Left lobe of liver (tissue), 2 donors: ENCODE data around the gene MYLK4. TPM values are rescaled to one million over a fixed set of nuclear protein-coding genes. Genes with fewer than 3 reads are reported as not detected.

Experiments used
- ATAC-seq: fragments of 200-7000 bp; cut with Tn5 transposase; one replicate; pipeline ENCODE4 v1.9.1; 2020; ENCODE audit warnings: mild to moderate bottlenecking, moderate library complexity
- DNase-seq: peaks from one replicate; pipeline ENCODE4 v3.0.0-alpha.2; 2020; ENCODE audit warnings: low spot score
- total RNA-seq: library from RNA; stranded (reverse); gene quantifications from one replicate; pipeline ENCODE4 v1.2.1, GENCODE V29; 2021
- donor health status: DM: no; HTN: no; CAD: no; lungs with moderate emphysema.
- donor health status: DM: no; HTN: yes; CAD: no.

Gene MYLK4
- total RNA-seq, 1 donor from 2014 or later: 0.25 TPM

DNA sequence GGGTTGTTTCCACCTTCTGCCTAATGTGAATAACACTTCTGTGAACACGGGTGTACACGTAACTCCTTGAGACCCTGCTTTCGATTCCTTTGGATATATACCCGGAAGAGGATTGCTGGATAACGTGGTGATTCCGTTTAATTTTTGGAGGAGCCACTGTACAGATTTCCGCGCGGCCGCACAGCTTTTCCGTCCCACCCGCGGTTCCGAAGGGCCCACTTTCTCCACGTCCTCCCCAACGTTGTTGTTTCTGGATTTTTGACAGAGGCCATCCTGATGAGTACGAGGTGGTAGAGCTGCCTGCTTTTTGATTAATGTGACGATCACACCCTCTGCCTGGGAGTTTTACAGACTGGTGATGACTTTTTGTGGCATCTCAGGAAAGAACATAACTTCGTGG lies 114.0 kb downstream of the MYLK4 start:
- no peak for DNase-seq
- ATAC-seq: no peak

DNA sequence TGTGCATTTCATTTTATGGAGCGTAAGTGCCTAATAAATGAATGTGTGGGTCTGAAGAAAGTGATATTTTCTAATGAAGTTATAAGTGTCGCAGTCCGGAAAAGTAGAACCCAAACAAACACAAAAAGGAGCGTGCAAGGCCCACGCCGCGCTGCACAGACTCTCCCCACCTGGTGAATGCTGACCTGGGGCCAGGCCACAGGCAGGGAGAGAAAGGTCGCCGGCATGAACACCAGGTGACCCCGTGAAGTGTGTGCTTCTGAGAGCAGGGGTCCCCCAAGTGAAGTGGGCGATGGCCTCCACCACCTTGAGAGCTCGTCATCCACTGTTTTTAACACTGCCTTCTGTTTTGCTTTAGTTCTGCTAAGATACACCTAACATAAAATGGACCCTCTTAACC lies 114.8 kb downstream of the MYLK4 start:
- no peak for DNase-seq
- no peak for ATAC-seq

- ATAC-seq (peak; percentile 99), DNase-seq (peak; percentile 83)
Observed at GRCh38 chr6:2634139-2634964, 116.4 kb downstream of the MYLK4 start.

DNA sequence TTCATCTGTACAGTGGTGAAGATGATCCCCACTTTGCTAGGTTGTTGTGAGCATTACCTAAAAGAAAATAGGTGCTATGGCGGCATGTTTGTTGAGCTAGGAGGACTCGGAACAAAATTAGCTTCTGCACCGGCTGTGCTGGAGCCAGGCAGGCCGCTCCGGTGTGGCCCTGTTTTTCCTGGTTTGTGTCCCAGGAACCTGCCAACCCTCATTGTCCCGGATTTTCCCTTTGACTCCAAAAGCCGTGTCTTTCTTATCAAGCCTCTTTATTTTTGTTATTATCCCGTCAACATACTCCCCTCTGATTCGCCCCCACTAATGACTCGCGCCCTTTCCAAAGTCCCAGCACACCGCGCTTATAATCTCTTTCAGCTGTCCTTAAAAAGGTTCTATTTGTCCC lies 117.0 kb downstream of the MYLK4 start:
- no peak for ATAC-seq
- no peak for DNase-seq

DNA sequence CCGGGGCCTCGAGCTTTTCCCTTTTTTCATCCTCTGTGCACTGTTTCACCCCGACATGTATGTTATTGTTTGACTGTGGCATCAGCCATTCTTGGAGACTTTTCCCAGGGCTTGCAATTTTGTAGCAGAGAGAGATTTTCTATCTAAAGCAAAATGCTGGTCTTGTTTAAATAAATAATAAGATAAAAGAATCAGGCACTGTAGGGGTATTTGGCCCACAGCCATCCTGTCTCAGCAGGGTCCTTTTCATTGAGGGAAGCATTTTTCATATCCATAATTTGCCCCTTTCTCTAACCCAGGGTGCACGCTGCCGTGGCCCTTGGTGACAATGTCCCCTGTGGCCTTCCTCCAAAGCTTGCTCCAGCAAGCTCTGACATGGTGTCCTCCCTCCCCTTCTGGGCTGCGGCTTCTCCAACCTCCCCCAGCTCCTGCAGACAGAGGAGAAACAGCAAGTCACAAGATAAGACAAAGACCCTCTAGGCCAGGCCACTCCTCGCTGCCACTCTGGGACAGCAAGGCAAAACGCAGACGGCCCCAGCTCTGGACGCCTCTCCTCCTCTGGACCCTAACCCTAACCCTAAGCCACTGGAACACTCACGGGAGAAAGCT lies 117.6 kb downstream of the MYLK4 start:
- DNase-seq: no peak
- ATAC-seq: no peak

- ATAC-seq (no peak), DNase-seq (no peak)
Observed at GRCh38 chr6:2632368-2632767, 118.4 kb downstream of the MYLK4 start.

DNA sequence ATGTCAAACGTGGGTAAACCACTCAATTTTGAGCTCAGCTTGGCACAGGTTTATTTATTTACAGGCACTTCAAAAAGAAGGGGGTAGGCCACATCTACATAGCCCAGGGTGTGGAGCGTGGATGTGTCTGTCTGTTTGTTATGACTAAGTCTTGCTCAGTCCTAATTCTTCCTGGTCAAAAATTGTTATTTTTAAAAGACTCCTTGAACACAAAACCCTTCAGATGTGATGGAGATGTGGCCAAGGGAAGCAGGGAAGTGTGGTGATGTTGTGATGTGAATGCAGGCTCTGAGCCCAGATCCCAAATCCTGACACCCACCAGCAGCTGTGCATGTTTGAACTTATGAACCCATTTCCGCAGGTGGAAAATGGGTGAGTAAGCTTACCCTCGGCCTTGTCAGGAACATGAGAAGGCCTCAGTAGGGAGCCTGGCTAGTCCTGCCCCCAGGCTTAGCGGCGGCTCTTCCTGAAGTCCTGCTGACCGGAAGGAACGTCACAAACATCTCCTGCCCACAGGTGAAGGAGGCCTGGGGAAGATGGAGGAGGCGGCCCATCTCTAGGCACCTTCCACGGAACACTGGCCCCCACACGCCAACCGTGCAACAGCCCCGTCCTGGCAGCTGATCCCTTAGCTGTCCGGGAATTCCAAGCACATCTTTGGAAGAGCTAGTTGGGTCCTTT lies 119.7 kb downstream of the MYLK4 start:
- no peak for DNase-seq
- ATAC-seq: no peak

GRCh38 chr6:2630359-2630758 lies 120.4 kb downstream of the MYLK4 start:
- ATAC-seq: no peak

GRCh38 chr6:2626401-2626800 lies 124.3 kb downstream of the MYLK4 start:
- DNase-seq (no peak), ATAC-seq (no peak)

More at GRCh38 chr6:2630359-2630758, 120.4 kb downstream of the MYLK4 start:
- no peak for DNase-seq

- DNase-seq: no peak
- no peak for ATAC-seq
Observed at GRCh38 chr6:2625581-2625980, 125.1 kb downstream of the MYLK4 start.

DNA sequence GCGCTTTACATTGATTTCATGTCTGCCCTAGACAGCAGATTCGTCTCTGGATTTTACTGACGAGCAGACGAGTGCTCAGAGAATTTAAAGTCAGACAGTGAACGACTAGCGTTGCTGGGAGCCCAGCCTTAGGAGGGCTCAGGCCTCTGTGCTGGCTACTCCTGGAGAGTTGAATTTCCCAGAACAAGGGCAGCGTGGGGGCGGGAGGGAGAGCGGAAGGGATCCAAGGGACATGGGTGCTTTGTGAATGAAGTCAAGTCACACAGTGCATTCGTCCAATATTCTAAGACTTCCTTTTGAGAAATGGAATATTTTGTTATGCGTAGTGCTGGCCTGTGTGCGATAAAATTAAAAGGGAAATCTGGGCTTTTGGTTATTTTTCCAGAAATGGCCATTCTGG lies 126.5 kb downstream of the MYLK4 start:
- ATAC-seq: no peak

GRCh38 chr6:2623295-2623694 lies 127.4 kb downstream of the MYLK4 start:
- no peak for ATAC-seq

More for the DNA sequence above, 126.5 kb downstream of the MYLK4 start:
- no peak for DNase-seq

DNA sequence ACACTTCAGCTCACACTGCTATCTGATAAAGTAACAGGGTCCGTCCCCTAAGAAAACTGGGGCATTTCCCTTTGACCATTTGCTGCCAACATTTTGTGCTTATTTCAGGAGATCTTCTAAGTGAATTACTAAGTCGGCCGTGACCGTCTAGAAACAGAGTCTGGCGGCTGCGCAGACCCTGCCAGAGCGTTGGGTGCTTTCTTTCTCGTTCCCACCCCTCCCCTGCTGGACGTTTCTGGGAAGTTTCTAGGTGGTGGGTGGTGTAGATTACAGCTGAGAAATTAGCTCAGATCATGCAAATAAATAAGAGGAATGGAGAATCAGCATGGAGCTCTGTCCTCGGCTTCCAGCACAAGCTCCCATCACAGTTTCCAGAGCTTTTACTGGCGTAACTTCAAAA lies 128.1 kb downstream of the MYLK4 start:
- DNase-seq: no peak
- no peak for ATAC-seq

More at GRCh38 chr6:2623295-2623694, 127.4 kb downstream of the MYLK4 start:
- no peak for DNase-seq

GRCh38 chr6:2619651-2620050 lies 131.1 kb downstream of the MYLK4 start:
- DNase-seq: no peak
- ATAC-seq: no peak

DNA sequence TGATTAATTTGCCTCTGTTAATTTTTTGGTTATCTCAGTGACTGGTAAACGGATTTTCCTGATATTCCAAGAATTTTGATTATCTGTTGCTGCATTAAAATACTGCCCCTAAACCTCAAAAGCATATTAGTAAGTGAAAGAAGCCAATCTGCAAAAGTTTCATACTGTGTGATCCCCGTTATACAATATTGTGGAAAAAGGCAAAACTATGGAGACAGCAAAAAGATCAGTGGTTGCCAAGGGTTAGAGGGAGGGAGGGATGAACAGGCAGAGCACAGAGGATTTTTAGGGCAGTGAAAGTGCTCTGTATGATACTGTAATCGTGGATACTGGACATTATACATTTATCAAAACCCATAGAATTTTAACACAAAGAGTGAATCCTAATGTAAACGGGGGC lies 133.0 kb downstream of the MYLK4 start:
- DNase-seq: no peak
- ATAC-seq: no peak

DNA sequence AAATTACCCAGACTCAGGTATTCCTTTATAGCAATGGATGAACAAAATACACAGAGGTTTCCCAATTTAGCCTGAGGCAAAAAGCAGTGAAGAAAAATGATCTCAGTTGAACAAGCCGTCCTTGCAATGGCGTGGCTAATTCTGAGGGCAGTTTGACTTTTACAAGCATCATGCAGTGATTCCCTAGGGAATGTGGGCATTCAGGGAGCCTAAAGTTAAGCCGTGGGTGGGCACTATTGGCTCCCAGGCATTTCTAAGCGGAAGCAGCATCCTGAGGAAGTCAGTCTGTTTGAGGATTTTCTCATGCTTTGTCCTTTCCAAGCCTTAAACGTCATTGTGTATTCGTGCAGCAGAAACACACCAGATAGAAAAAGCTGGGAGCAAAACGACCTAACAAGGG lies 133.9 kb downstream of the MYLK4 start:
- ATAC-seq (no peak), DNase-seq (no peak)

DNA sequence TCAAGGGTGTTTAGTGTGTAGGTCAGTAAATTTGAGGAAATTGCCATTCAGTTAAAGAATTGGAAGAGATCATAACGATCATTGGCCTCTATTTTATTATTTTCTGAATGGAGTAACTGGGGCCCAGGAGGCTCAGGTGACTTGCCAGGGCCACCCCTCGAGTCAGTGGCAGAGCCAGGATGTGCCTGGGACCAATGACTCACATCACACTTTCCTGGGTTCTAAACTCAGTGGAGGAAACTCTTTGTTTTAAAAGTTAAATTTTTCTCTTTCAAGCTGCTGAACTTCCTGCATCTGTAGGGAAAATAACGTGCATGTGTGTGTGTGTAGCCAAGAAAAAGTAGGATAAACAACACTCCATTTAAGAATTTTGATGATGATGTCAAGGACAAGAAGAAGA lies 135.5 kb downstream of the MYLK4 start:
- no peak for DNase-seq
- no peak for ATAC-seq

GRCh38 chr6:2614846-2615245 lies 135.9 kb downstream of the MYLK4 start:
- no peak for DNase-seq
- ATAC-seq: no peak

DNA sequence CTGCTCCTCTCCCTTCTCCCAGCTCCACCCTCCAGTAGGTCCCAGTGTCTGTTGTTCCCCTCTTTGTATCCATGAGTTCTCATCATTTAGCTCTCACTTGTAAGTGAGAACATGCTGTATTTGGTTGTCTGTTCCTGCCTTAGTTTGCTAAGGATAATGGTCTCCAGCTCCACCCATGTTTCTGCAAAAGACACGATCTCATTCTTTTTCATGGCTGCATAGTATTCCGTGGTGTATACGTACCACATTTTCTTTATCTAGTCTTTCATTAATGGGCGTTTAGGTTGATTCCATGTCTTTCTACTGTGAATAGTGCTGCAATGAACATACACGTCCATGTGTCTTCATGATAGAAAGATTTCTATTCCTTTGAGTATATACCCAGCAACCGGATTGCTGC lies 136.6 kb downstream of the MYLK4 start:
- DNase-seq (no peak), ATAC-seq (no peak)
